ENCODE results near the gene CDK14. TPM values are rescaled to one million over a fixed set of nuclear protein-coding genes. Genes with fewer than 3 reads are reported as not detected.

CDK14 gene
- total RNA-seq, 1 donor from 2014 or later: 52.3 TPM

GRCh38 chr7:90844421-90844820, 248.3 kb downstream of the CDK14 start:
- Histone ChIP-seq H3K27ac (no peak overlapping the region), H3K9me3 (ENCODE audit: low read depth) (no peaks in the 10 kb centered on the region), H3K79me2 (ENCODE audit: low read depth) (peaks cover under 1% of the 10 kb centered on the region), H3K4me1 (peaks cover 4% of the 10 kb centered on the region), H4K20me1 (ENCODE audit: low read depth) (no peaks in the 10 kb centered on the region), H2AFZ (replicated peaks) (no peak overlapping the region), H3K9ac (no peak overlapping the region), H3K27me3 (no peaks in the 10 kb centered on the region), H3K36me3 (no peaks in the 10 kb centered on the region), H3F3A (ENCODE audit: low read depth) (no peaks in the 10 kb centered on the region), H3K4me2 (no peak overlapping the region), H3K4me3 (no peak overlapping the region)
- no peak for DNase-seq (ENCODE audit: low spot score)
- no peak overlapping the region for H3K4me3 Mint-ChIP-seq
- TF ChIP-seq CTCF (IDR thresholded peaks at IDR 0.05) (no peak), EZH2phosphoT487 (IDR thresholded peaks at IDR 0.05) (no peak)
- peaks cover 2% of the 10 kb centered on the region for H3K9me3 Mint-ChIP-seq
- H3K4me1 Mint-ChIP-seq: peaks cover 3% of the 10 kb centered on the region
- no peaks in the 10 kb centered on the region for H3K27me3 Mint-ChIP-seq (ENCODE audit: insufficient read depth, low read depth)
- no peak overlapping the region for H3K27ac Mint-ChIP-seq
- peaks cover 7% of the 10 kb centered on the region for H3K36me3 Mint-ChIP-seq

GRCh38 chr7:90846192-90846591, 250.1 kb downstream of the CDK14 start:
- H3K4me3 ChIP-seq: no peak overlapping the region
- peaks cover 17% of the 10 kb centered on the region for H3K4me1 ChIP-seq
- H3K36me3 ChIP-seq: no peaks in the 10 kb centered on the region
- H2AFZ ChIP-seq (replicated peaks): no peak overlapping the region
- no peaks in the 10 kb centered on the region for H3K27me3 ChIP-seq
- H3K4me2 ChIP-seq: no peak overlapping the region
- Mint-ChIP-seq H3K27me3 (ENCODE audit: insufficient read depth, low read depth) (no peaks in the 10 kb centered on the region), H3K4me1 (peaks cover 9% of the 10 kb centered on the region), H3K4me3 (no peak overlapping the region), H3K36me3 (peaks cover 7% of the 10 kb centered on the region), H3K27ac (no peak overlapping the region), H3K9me3 (peaks cover 2% of the 10 kb centered on the region)
- H3K9me3 ChIP-seq (ENCODE audit: low read depth): no peaks in the 10 kb centered on the region
- H3K79me2 ChIP-seq (ENCODE audit: low read depth): peaks cover 6% of the 10 kb centered on the region
- H3K27ac ChIP-seq: no peak overlapping the region
- no peaks in the 10 kb centered on the region for H3F3A ChIP-seq (ENCODE audit: low read depth)
- TF ChIP-seq EZH2phosphoT487 (IDR thresholded peaks at IDR 0.05) (no peak), EZH2 (IDR thresholded peaks at IDR 0.05) (no peak), CTCF (IDR thresholded peaks at IDR 0.05) (no peak)
- no peak overlapping the region for H3K9ac ChIP-seq
- no peaks in the 10 kb centered on the region for H4K20me1 ChIP-seq (ENCODE audit: low read depth)
- DNase-seq (ENCODE audit: low spot score): no peak

- TF ChIP-seq CTCF (IDR thresholded peaks at IDR 0.05): no peak
- TF ChIP-seq EZH2phosphoT487 (IDR thresholded peaks at IDR 0.05): no peak
- TF ChIP-seq EZH2 (IDR thresholded peaks at IDR 0.05): no peak
- Histone ChIP-seq H3F3A (ENCODE audit: low read depth) (no peaks in the 10 kb centered on the region), H3K9ac (no peak overlapping the region), H3K4me1 (peaks cover 13% of the 10 kb centered on the region), H3K9me3 (ENCODE audit: low read depth) (no peaks in the 10 kb centered on the region), H3K4me2 (no peak overlapping the region), H4K20me1 (ENCODE audit: low read depth) (no peaks in the 10 kb centered on the region), H2AFZ (replicated peaks) (no peak overlapping the region), H3K27me3 (no peaks in the 10 kb centered on the region), H3K79me2 (ENCODE audit: low read depth) (peaks cover 6% of the 10 kb centered on the region), H3K27ac (no peak overlapping the region), H3K4me3 (no peak overlapping the region), H3K36me3 (no peaks in the 10 kb centered on the region)
- no peak for DNase-seq (ENCODE audit: low spot score)
- peaks cover 9% of the 10 kb centered on the region for H3K4me1 Mint-ChIP-seq
- H3K27ac Mint-ChIP-seq: no peak overlapping the region
- H3K4me3 Mint-ChIP-seq: no peak overlapping the region
- H3K36me3 Mint-ChIP-seq: peaks cover 7% of the 10 kb centered on the region
- H3K27me3 Mint-ChIP-seq (ENCODE audit: insufficient read depth, low read depth): no peaks in the 10 kb centered on the region
- H3K9me3 Mint-ChIP-seq: peaks cover 2% of the 10 kb centered on the region
These were observed 253.9 kb downstream of the CDK14 start for GRCh38 chr7:90850066-90850465.
